ENCODE results near the gene RAB35. TPM values are rescaled to one million over a fixed set of nuclear protein-coding genes. Genes with fewer than 3 reads are reported as not detected.

RAB35 gene
- total and polyA plus RNA-seq, 2 experiments from 2014 or later: 9.9 to 16.9 TPM

GRCh38 chr12:120132054-120132836 is 15.7 kb upstream of the RAB35 start (continued):
- TF ChIP-seq REST (IDR thresholded peaks at IDR 0.05; ENCODE audit: unreplicated experiment) (no peak), NANOG (IDR thresholded peaks at IDR 0.05; ENCODE audit: borderline replicate concordance) (no peak), EZH2 (IDR thresholded peaks at IDR 0.05; ENCODE audit: low read depth, unreplicated experiment) (no peak), ETS1 (IDR thresholded peaks at IDR 0.05) (no peak), ZNF114 (CRISPR knock-in tag; IDR thresholded peaks at IDR 0.05) (no peak), ZNF331 (CRISPR knock-in tag; IDR thresholded peaks at IDR 0.05; ENCODE audit: low read depth) (no peak), EZH2phosphoT487 (IDR thresholded peaks at IDR 0.05; ENCODE audit: unreplicated experiment) (no peak), CTCF (conservative IDR thresholded peaks at IDR 0.05; ENCODE audit: low read depth in 2 of 2) (no peak), JUNB (IDR thresholded peaks at IDR 0.05; ENCODE audit: unreplicated experiment) (no peak)

GRCh38 chr12:120131116-120131515 is 14.6 kb upstream of the RAB35 start:
- peaks cover 99% of the 10 kb centered on the region for H3K36me3 Mint-ChIP-seq (ENCODE audit: low read depth)
- TF ChIP-seq REST (IDR thresholded peaks at IDR 0.05; ENCODE audit: unreplicated experiment) (no peak), ZNF331 (CRISPR knock-in tag; IDR thresholded peaks at IDR 0.05; ENCODE audit: low read depth) (no peak), CTCF (conservative IDR thresholded peaks at IDR 0.05; ENCODE audit: low read depth in 2 of 2) (no peak), ETS1 (IDR thresholded peaks at IDR 0.05) (no peak), EZH2phosphoT487 (IDR thresholded peaks at IDR 0.05; ENCODE audit: unreplicated experiment) (no peak)

More at GRCh38 chr12:120131116-120131515, 14.6 kb upstream of the RAB35 start:
- no peaks in the 10 kb centered on the region for H3K9me3 Mint-ChIP-seq
- Histone ChIP-seq H3K27ac (ENCODE audit: low read depth) (no peak overlapping the region), H3K79me2 (replicated peaks; ENCODE audit: insufficient read depth) (no peaks in the 10 kb centered on the region), H3K4me3 (no peak overlapping the region), H3K9me2 (ENCODE audit: insufficient read depth) (no peaks in the 10 kb centered on the region), H4K20me1 (replicated peaks; ENCODE audit: insufficient read depth) (peaks cover 12% of the 10 kb centered on the region), H3K4me1 (ENCODE audit: insufficient read depth) (peaks cover 11% of the 10 kb centered on the region), H3F3A (replicated peaks; ENCODE audit: low read depth) (peaks cover 4% of the 10 kb centered on the region; the same call in 1 of the 2 replicates), H3K36me3 (ENCODE audit: insufficient read depth) (peaks cover 74% of the 10 kb centered on the region), H3K4me2 (no peak overlapping the region), H2AFZ (no peak overlapping the region), H3K27me3 (ENCODE audit: insufficient read depth) (no peaks in the 10 kb centered on the region)
- peaks cover 8% of the 10 kb centered on the region for H3K27me3 Mint-ChIP-seq (ENCODE audit: insufficient read depth, low read depth, poor library complexity)
- no peak for DNase-seq (ENCODE audit: low spot score)
- no peak overlapping the region for H3K27ac Mint-ChIP-seq
- no peak for ATAC-seq
- H3K4me3 Mint-ChIP-seq: no peak overlapping the region
- peaks cover 17% of the 10 kb centered on the region; the same call in 2 of the 3 replicates for H3K4me1 Mint-ChIP-seq

All from GM23338 (cell line).